Hematopoietic multipotent progenitor cell treated with erythropoietin and hydrocortisone succinate and interleukin-3 and kit ligand, for 6 days (in vitro differentiated cells): Measurements from ENCODE around the gene TMEM156.

Experiments
- DNase-seq: peaks from one replicate; pipeline ENCODE4 v3.0.0-alpha.2; 2015

TMEM156 gene, protein sequence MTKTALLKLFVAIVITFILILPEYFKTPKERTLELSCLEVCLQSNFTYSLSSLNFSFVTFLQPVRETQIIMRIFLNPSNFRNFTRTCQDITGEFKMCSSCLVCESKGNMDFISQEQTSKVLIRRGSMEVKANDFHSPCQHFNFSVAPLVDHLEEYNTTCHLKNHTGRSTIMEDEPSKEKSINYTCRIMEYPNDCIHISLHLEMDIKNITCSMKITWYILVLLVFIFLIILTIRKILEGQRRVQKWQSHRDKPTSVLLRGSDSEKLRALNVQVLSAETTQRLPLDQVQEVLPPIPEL

DNA sequence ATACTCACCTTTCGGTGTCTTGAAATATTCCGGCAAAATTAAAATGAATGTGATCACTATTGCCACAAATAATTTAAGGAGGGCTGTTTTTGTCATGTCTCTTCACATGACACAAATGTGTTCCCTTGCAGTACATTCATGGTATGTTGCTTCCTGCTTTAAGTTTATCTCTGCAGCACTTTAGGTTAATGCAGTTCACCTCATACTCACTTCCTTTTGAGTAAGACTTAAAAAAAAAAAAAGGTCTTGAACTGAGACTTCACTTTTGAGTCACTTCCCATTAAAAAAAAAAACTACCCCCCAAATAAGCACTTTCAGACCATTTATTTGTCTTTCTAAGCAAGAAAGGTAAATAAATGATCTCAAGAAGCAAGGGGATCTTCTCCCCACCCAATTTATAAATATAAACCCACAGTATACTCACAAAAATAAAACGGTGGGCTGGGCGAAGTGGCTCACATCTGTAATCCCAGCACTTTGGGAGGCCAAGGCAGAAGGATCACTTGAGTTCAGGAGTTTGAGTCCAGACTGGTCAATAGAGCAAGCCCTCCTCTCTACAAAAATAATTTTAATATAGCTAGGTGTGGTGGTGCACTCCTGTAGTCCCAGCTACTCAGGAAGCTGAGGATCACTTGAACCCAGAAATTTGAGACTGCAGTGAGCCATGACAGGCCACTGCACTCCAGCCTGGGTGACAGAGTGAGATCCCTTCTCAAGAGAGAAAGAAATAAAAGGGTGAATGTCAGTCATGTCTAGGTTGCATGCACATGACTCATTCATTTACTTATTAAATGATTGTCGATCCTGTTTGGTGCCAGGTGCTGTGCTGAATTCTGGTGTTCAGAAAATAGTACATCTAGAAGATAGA, at the start of gene TMEM156:
TSS of gene TMEM156 (minus strand) at position 192 of the 868 bp plus-strand sequence. CDS start at position 96, 96 bp downstream.
- DNase-seq, result peak; percentile 79

DNA sequence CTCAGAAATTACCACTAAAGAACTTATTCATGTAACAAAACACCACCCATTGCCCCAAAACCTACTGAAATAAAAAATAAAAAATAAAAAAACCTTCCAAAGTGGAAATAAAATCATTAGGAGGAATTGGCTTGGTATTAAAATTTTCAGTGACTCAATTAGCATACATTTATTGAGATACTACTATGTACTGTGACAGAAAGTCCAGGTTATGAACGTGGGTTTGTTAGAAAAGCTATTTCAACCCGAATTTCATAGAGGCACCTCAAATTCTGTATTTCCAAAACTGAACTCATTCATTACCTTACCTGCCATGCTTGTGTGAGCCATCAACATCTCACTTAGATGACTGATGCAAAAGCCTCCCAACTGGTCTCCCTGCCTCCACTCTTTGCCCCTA, 46.6 kb upstream of the TMEM156 start:
- no peak for DNase-seq

DNA sequence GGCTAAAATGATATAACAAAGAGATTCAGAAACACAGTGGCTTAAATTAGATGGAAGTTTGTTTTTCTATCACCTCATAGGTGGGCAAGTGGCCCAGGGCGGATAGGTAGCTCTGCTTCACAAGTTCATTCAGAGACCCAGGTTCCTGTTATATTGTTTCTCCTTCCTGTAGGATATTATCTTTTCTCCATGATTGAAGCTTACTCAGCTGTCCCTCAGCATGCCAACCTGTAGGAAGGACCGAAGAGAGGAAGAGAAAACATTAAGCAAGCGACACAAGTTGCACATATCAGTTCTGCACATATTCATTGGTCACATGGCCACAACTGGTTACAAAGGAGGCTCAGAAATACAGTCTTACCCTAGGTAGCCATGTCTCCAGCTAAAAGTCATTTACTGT, 36.7 kb upstream of the TMEM156 start:
- DNase-seq, result no peak

DNA sequence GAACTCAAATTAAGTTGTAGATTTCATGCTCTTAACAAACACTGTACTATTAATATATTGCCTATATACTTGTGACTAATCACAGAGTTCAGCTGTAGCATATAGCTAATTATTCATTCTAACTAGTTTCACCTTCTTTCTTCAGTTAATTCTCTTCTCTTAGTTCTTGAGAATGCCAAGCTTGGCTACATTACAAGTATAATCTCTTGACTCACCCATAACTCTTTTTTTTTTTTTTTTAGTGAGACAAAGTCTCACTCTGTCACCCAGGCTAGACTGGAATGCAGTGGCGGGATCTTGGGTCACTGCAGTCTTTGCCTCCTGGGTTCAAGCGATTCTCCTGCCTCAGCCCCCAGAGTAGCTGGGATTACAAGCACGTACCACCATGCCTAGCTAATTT, 35.2 kb upstream of the TMEM156 start:
- no peak for DNase-seq

DNA sequence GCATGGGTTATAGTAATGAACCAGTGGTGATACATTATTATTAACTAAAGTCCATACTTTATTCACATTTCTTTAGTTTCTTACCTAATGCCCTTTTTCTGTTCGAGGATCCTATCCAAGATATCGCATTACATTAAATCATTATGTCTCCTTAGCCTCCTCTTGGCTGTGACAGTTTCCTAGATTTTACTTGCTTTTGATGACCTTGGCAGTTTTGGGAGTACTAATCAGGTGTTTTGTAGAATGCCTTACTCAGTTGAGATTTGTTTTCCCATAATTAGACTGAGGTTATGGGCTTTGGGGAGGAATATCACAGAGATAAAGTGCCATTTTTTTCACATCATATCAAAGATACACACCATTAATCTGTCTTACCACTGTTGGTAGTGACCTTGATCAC, 34.8 kb upstream of the TMEM156 start:
- no peak for DNase-seq

DNA sequence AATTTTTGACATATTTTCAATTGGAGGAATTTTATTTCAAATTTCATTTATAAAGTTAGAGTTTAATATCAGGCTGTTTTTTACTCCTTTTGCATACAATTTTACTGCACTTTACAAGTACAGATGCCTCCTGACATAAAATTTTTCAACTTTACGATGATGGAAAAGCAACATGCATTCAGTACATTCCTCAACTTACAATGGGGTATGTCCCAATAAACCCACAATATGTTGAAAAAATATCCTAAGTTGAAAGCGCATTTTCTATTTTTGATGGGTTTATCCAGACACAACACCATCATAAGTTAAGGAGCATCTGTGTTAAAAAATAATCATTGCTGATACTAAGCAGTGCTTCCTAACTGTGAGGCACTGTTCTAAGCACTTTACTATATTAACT, 34.2 kb upstream of the TMEM156 start:
- no peak for DNase-seq

DNA sequence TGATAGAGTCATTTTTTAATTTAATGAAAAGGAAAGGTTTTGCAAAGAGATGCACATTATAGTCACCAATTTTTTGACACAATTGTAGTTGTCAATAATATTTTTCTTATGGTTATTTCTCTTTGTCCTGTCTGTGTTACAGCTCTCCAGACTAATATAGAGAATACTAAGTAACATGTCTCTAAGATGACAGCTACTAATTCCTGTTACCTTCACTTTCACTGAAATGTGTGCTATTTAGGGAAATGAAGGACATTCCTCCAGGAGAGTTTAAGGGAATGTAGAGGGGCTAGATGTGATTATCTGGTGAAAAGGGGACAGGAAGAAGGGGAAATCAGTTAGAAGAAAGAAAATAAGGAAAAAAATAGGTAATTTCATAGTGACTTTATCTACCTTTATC, 31.2 kb upstream of the TMEM156 start:
- no peak for DNase-seq

DNA sequence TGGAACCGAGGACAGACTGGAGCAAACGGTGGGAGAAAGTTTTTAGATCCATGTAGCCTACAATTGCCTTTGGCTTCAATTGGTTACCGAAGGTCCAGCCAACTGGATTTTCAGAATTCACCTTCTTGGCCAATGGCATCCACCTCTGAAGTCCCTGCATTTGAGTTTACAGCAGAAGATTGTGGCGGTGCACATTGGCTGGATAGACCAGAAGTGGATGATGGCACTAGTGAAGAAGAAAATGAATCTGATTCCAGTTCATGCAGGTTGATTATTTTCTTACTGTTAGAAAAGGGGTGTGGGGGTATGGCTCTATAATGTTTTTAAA, 30.5 kb upstream of the TMEM156 start:
- no peak for DNase-seq

DNA sequence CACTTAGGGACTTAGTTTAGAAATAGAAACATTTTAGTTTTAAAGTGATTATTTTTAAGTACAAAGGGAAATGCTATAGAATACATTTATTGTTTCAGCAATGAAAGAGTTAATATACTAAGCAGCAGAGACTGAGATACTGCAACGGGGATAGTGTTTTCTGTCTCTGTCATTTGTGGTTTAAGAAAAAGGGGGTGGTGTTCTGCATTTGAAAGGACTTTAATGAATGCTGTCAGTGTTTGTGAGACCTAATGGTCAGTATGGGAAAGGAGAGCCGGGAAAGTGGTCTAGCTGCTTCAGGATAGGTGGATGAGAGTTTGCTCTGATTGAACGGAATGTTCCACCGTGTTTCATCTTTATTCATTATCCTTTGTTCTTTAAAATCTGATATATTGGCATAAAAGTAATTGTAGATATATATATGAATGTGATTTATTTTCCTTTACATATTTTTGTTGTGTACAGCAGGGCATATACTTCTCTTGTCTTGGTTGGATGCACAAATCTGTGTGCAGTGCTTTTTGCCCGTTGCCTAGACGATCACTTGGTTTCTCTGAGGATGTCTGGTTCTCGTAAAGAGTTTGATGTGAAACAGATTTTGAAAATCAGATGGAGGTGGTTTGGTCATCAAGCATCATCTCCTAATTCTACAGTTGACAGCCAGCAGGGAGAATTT, 30.0 kb upstream of the TMEM156 start, which contains the start of gene KLHL5:
TSS of gene KLHL5 (plus strand) at position 139 of the 676 bp plus-strand sequence. CDS start at position 560, 421 bp downstream.
- DNase-seq, result no peak

DNA sequence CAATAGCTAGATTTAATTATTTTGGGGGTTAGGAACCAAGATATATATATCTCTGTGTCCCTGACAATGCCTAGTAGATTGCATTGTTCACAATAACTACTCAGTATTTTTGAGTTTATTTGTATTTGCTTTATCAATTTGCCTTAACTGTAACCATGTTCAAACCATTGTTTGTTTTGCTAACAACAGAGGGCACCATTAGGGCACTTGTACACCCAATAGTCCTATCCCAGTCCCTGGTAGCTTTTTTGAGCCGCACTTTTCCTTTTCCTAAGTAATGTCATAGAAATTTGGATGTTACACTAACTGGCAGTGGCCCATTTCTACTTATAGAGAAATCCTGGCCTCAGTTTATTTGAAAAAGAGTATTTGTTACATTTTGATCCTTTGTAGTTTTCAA, 29.2 kb upstream of the TMEM156 start:
- no peak for DNase-seq

DNA sequence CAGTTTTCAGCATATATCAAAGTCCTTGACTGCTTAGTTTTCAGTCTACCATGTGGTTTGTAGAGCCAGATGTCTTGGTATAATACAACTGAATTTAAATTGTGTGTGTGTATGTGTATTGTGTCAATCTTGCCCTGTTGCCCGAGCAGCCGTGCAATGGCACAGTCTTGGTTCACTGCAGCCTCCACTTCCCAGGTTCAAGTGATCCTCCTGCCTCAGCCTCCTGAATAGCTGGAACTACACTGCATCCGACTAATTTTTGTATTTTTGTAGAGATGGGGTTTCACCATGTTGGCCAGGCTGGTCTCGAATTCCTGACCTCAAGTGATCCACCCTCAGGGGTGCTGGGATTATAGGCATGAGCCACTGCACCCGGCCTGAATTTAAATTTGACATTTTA, 23.8 kb upstream of the TMEM156 start:
- DNase-seq, result no peak

DNA sequence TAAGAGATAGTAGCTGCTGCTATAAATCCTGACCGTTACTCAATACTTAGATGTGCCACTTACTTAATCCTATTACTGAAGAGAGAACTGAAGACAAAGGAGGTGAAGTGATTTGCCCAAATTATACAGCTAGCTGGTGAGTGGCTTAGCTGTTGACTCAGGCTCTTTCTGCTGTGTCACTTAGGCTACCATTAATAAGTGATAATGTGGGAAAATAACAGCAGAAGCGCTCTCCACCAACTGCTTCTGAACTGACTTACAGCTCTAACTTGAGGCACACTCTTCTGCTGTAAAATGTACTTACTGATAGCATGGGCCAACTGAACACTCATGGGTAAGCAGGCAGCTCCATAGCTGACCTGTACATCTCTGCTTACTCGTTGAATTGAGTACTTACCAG, 22.3 kb upstream of the TMEM156 start:
- DNase-seq, result no peak

DNA sequence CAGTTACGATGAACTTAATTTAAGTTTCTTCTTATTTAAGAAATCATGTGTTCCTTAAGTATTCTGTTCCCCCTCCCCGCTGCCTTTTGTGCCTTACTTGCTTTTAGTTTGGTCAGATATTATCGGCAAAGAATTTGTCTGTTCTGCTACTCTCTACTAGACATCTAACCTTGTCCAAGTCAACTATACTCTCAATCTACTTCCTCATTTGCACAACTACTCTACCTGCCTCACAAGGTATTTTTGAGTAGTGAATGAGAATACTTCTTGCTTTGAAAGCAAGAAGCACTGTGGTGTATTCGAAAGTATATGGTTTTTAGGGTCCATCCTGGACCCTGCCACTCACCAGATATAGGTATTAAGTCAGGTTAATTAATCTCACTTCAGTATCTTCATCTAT, 21.8 kb upstream of the TMEM156 start:
- DNase-seq, result no peak

DNA sequence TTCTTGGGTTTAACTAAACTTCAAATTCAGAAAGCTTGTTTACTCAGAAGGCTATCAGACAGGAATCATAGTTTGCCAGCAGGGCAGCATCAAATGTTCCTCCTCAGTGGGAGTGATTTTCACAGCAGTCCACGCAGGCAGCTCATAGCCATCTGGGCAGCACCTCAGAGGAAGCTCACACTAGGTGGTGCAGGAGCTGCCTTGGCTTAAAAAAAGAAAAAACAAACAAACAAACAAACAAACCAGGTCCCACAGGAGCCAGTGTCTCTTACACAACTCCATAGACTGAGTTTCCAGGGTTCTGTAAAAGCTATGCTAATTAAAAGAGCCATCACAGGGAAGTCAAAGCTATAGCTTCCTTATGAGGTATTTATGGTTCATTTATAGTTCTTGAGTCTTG, 19.3 kb upstream of the TMEM156 start:
- DNase-seq, result no peak

DNA sequence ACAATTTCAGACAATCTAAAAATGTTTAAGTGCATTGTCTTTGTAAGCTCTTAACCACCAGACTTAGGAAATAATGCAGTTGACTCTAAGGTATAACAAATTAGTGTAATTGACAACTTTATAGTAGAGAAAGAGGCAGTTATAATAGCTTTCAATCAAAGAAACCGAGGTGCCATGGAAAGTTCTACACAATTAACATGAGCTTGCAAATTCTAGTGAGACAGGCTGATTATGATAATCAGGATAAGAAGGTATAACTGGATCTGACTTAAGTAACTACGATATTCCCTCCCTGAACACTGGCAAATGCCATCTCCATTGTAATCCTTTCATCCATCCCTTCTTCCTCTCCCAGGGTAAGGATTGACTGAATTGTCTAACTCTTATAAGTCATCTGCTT, 18.4 kb upstream of the TMEM156 start:
- no peak for DNase-seq

DNA sequence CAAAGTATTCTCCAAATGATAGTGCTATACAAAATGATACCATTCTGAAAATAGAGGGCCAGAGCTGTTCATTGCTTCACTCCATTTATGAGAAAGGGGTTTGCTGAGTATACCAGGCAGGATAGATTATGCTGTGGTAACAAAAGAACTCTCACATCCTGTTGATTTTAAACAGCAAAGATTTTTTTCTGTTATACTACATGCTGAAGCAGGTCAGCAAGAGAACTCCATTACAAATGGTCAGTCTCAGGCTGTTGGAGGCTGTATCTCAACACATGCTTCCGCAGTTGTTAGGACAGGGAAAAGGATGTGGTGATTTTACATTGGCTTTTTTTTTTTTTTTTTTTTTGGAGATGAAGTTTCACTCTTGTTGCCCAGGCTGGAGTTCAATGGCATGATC, 16.1 kb upstream of the TMEM156 start:
- DNase-seq, result no peak

DNA sequence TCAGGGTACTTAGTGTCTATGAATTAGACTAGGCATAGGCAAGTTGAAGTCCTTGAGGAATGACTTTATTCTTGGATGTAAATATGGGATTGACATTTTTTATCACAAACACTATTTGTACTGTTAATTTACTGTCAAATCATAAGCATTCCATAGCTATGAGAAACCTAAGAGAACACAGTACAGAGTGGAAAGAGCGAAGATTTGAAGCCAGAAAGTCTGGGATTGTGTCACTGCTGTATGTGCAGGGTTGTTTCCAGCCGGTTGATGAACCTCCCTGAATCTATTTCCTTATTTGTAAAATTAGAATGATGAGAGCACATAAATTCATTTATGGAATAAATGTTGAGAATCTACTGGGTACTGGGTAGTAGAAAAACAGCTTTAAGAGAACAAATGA, 15.5 kb upstream of the TMEM156 start:
- DNase-seq, result no peak

DNA sequence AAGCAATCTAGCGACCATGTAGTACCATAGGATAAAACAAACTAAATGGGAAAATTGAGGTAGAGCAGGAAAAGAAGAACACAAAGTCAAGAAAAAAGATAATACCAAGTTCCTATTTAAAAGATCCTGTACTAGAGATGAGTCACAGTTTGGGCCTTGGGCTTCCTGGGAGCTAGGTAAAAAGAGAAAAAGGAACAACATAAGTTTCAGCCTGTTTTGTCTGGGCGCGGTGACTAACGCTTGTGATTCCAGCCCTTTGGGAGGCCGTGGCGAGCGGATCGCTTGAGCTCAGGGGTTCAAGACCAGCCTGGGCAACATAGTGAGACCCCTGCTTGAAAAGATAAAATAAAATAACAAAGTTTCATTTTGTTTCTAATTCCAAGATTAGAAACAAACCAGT, 14.0 kb upstream of the TMEM156 start:
- no peak for DNase-seq

DNA sequence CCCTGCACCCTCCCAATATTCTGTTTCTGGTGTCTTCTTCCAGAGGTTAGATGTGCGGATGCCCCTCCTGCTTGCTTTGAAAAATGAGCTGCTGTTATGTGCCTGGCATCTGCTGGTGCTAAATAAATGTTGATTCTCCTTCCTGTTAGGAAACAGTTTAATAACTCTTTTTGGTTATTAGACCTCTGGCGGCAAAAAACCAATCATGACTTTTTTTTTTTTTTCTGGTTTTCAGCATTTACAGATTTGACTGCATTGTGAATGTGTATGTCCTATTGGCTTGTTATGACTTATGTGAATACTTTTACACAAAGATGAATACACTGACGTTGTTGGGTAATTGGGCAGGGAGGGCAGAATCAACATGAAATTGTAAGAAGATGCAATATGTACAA, 13.6 kb upstream of the TMEM156 start:
- DNase-seq, result peak; percentile 43

DNA sequence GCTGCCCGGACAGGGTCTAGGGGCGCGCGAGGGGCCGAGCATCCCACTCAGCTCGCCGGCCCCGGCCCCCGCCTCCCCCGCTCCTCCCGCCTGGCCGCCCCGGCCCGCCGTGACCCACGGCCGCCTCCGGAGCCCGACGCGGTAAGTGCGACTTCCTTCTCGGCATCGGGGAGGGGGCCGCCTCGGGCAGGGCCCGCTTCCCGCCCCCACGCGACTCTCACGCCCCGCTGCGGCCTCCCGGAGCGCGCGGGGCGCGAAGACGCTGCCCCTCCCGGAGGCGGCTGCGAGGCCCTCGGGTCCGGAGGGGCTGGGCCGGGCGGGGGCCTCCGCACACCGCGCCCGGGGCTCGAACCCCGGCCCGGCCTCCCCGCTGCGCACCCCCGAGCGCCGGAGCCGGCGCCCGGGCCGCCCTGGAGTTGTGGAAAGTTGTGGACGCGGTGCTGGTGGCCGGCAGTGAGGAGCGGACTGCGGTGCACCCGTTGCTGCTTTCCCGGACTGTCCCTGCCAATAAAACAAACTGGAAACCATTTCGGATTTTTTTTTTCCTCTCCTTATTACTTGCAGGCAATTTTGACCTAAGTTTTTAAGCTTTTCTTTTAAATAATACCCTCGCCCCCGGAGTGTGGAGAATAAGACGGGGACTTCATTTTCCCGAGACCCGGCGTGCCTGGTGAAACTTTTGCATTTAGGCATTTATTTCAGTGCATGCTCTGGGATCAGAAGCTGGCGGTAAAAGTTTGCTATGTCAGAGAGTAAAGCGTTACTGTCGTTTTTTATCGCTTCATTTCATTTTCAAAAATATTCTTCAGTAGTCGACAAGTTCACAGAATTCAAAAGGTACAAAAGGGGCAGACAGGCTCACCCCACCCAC, 13.0 kb upstream of the TMEM156 start:
- DNase-seq, result peak; percentile 42

DNA sequence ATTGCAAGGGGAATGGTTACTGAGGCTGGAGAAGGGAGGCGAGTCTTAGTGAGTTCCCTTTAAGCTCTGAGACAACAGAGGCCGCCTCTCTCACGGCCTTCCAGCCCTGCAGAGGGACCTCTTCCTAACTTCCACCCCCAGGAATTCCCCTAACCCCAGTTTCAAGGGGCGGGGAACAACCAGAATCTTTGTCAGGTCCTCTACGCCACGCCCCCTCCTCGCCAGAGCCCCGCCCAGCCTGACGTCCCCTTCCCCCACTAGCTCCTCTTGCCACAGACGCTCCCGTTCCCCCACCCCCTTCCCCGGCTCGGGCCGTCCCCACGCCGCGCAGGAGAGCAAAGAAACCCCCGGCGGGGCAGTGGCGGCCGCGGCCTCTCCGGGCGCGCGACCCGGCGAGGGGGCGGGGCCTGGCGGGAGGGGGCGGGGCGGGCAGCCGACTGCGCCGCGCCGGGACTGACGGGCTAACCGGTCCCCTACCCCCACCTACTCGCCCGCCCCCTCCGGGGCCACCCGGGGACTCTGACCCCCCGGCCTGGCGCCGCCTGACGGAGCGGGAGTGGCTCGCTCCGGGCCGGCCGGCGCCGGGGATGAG, 12.3 kb upstream of the TMEM156 start:
- peak; percentile 86 for DNase-seq

DNA sequence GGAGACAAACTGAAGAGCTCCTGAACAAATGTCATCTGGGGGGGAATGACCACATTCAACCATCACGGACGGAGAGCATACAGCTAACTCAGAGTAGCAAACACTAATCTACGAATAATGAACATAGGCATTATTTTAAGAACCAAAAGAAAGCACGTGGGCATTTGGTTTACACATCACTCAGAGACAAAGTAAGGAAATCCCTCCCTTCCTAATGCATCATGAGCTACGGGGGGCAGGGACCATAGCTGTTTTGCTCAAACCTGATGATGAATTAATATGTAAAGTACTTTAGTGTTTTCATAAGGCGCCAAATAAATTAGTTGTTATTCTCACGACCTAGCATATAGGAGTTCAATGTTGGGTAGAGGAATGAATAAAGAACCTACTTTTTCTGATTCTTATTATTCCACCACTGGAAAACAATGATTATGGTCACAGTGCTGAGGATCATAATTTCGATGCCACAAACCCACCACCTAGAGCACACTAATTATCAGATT, 11.7 kb upstream of the TMEM156 start:
- DNase-seq, result no peak
